Lower lobe of right lung (tissue), 2 donors: ENCODE results near the gene PTGS2. TPM values are rescaled to one million over a fixed set of nuclear protein-coding genes. Genes with fewer than 3 reads are reported as not detected.

Source experiments
- ATAC-seq, 2 donors: fragments of 200-7000 bp; cut with Tn5 transposase; one replicate each; pipeline ENCODE4 v1.9.1; 2020 to 2022; ENCODE audit warnings: mild to moderate bottlenecking in 2 of 2, moderate library complexity in 2 of 2
- DNase-seq: peaks from one replicate; pipeline ENCODE4 v3.0.0-alpha.2; 2020
- H3K27ac ChIP-seq: fragments of 200-600 bp; one replicate; pipeline ENCODE4 v1.8.0; 2022
- H3K27me3 ChIP-seq: fragments of 200-600 bp; one replicate; pipeline ENCODE4 v1.8.0; 2022; ENCODE audit warnings: low read depth
- H3K36me3 ChIP-seq: fragments of 200-600 bp; one replicate; pipeline ENCODE4 v1.8.0; 2022; ENCODE audit warnings: mild to moderate bottlenecking
- H3K4me1 ChIP-seq: fragments of 200-600 bp; one replicate; pipeline ENCODE4 v1.8.0; 2022
- H3K4me3 ChIP-seq: fragments of 200-600 bp; one replicate; pipeline ENCODE4 v1.8.0; 2022; ENCODE audit warnings: mild to moderate bottlenecking
- H3K9me3 ChIP-seq: fragments of 200-600 bp; one replicate; pipeline ENCODE4 v1.8.0; 2022
- intact Hi-C: fragments of 100-400 bp; cut with DNase I; formaldehyde crosslinking; loops from one replicate; pipeline ENCODE4 v1.11.0; 2022
- total RNA-seq: library from RNA; stranded (reverse); fragmentation: NEBNext Ultra II Directional; extraction: Animal tissue kit (Norgen Biotek cat#: 25700); gene quantifications from one replicate; pipeline ENCODE4 v1.2.1, GENCODE V29; 2021
- TF ChIP-seq, protein P1 (sequence below): fragments of 200-600 bp; IDR thresholded peaks from one replicate; pipeline ENCODE4 v1.8.0; 2022; ENCODE audit warnings: antibody characterized with exemption, mild to moderate bottlenecking
- donor health status: DM: no; HTN: yes; CAD: no; lungs with severe emphysema.

The PTGS2 gene
- total RNA-seq, 1 donor from 2014 or later: 15.5 TPM

DNA sequence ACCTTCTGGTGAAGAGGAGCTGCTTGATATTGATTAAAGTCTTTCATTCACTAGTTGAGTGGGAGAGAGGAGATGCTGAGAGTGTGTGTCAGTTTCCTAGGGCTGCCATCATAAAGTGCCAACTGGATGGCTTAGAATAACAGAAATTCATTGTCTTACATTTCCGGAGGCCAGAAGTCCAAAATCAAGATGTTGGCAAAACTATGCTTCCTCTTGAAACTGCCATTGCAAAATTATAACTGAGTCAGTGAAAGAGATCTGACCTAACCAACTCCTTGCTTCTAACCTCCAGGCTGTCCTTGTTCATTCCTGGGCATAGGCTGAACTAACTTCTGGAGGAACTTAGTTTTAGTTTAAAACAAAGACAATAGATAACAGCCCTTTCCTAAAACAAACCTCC lies 47.1 kb downstream of the PTGS2 start:
- no peaks in the 10 kb centered on the region for H3K4me1 ChIP-seq
- no peak overlapping the region for H3K27ac ChIP-seq
- H3K36me3 ChIP-seq: no peaks in the 10 kb centered on the region
- no peaks in the 10 kb centered on the region for H3K27me3 ChIP-seq
- DNase-seq: no peak
- intact Hi-C loops: no loop called here
- TF ChIP-seq, protein P1, sequence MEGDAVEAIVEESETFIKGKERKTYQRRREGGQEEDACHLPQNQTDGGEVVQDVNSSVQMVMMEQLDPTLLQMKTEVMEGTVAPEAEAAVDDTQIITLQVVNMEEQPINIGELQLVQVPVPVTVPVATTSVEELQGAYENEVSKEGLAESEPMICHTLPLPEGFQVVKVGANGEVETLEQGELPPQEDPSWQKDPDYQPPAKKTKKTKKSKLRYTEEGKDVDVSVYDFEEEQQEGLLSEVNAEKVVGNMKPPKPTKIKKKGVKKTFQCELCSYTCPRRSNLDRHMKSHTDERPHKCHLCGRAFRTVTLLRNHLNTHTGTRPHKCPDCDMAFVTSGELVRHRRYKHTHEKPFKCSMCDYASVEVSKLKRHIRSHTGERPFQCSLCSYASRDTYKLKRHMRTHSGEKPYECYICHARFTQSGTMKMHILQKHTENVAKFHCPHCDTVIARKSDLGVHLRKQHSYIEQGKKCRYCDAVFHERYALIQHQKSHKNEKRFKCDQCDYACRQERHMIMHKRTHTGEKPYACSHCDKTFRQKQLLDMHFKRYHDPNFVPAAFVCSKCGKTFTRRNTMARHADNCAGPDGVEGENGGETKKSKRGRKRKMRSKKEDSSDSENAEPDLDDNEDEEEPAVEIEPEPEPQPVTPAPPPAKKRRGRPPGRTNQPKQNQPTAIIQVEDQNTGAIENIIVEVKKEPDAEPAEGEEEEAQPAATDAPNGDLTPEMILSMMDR: no peak
- no peaks in the 10 kb centered on the region for H3K9me3 ChIP-seq
- H3K4me3 ChIP-seq: no peak overlapping the region
- no peak for ATAC-seq

DNA sequence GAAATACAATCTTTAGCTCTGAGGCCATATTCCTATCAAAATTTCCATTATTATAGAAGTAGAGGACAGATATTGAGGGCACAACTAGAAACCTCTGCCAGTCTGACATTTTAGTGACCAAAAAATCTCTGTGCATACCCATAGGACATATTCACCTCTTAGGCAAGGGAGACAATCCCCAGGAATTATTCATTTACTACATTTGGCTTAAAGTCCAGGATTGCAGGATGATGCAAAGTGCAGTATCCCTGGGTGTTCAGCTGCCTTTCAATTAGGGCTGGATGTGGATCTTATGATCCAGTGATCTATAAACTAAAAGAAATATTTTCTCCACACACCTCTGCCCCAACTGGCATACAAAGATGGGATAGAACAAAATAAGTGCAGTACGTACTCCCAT lies 50.9 kb downstream of the PTGS2 start:
- DNase-seq: no peak
- intact Hi-C loops: no loop called here
- H3K27ac ChIP-seq: no peak overlapping the region
- no peaks in the 10 kb centered on the region for H3K27me3 ChIP-seq
- TF ChIP-seq, protein P1: no peak
- peaks cover 11% of the 10 kb centered on the region for H3K4me1 ChIP-seq
- H3K9me3 ChIP-seq: no peaks in the 10 kb centered on the region
- no peaks in the 10 kb centered on the region for H3K36me3 ChIP-seq
- H3K4me3 ChIP-seq: no peak overlapping the region
- ATAC-seq: no peak

DNA sequence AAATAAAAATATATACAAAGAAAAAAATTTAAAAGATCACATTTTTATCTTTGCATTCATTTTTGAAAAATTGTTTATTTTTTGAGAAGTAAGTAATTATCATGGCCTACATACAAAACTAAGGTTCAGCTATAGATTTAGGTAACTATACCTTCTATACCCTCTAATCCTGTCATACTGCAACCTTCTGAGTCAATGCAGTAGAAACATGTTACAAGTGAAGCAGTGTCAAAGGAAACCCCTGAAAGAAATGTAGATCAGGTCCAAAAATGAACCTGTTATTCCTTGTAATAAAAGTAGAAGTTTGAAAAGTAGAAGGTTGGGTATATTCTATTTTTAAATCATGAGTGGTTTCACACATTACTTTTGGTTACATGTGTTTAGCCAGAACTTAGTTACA lies 51.3 kb downstream of the PTGS2 start:
- TF ChIP-seq, protein P1: no peak
- H3K27me3 ChIP-seq: no peaks in the 10 kb centered on the region
- intact Hi-C loops: no loop called here
- no peaks in the 10 kb centered on the region for H3K9me3 ChIP-seq
- DNase-seq: no peak
- ATAC-seq: no peak
- peaks cover 11% of the 10 kb centered on the region for H3K4me1 ChIP-seq
- no peaks in the 10 kb centered on the region for H3K36me3 ChIP-seq
- H3K4me3 ChIP-seq: no peak overlapping the region
- no peak overlapping the region for H3K27ac ChIP-seq

- H3K27me3 ChIP-seq: no peaks in the 10 kb centered on the region
- no peaks in the 10 kb centered on the region for H3K36me3 ChIP-seq
- TF ChIP-seq, protein P1: no peak
- H3K27ac ChIP-seq: peak overlapping the region; percentile 43
- intact Hi-C loops: no loop called here
- H3K4me1 ChIP-seq: peaks cover 11% of the 10 kb centered on the region
- no peak overlapping the region for H3K4me3 ChIP-seq
- no peak for DNase-seq
- H3K9me3 ChIP-seq: no peaks in the 10 kb centered on the region
- no peak for ATAC-seq
Observed at GRCh38 chr1:186627019-186627418, 53.2 kb downstream of the PTGS2 start.

- Histone ChIP-seq H3K36me3 (no peaks in the 10 kb centered on the region), H3K9me3 (no peaks in the 10 kb centered on the region), H3K4me3 (no peak overlapping the region), H3K27me3 (no peaks in the 10 kb centered on the region), H3K27ac (peak overlapping the region; percentile 43), H3K4me1 (peaks cover 11% of the 10 kb centered on the region)
- ATAC-seq (no peak), DNase-seq (no peak)
- TF ChIP-seq, protein P1: no peak
- intact Hi-C loops: no loop called here
Observed at GRCh38 chr1:186626356-186626932, 53.8 kb downstream of the PTGS2 start.
